Measurements from ENCODE around the gene MMGT1.
A peak's percentile ranks its signal among the peaks of the same experiment; 100 is the strongest.

Gene MMGT1

GRCh38 chrX:135973548-135974278 lies at the start of gene MMGT1:
TSS of gene MMGT1 (minus strand) at chrX:135973988. CDS start at chrX:135973675, 313 bp downstream.
- DNase-seq (ENCODE audit: low read depth in 2 of 2) = peak; percentile 69 to 70

- no peak for DNase-seq (ENCODE audit: low read depth in 2 of 2)
These were observed 48.1 kb upstream of the MMGT1 start for GRCh38 chrX:136021903-136022302.

DNA sequence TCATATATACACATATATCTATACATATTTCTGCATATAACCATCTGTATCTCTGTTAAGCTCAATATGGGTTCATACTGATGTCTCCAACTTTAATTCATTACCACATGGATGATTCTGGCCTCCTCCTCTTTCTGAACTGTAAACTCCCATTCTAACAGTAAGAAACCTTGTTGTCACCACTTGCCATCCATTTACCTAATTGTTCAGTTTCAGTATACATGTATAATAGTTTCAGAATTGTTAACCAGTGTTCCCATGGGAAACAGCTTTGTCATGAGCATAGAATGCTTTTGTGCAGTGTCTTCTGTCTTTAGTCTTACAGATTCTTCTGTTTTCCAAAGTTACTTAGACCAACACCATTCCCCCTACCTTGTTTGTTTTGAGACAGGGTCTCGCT lies 47.4 kb upstream of the MMGT1 start:
- DNase-seq (ENCODE audit: low read depth in 2 of 2) = no peak

- no peak for DNase-seq (ENCODE audit: low read depth in 2 of 2)
These were observed 45.4 kb upstream of the MMGT1 start for GRCh38 chrX:136019226-136019625.

GRCh38 chrX:136016881-136017280 lies 43.1 kb upstream of the MMGT1 start:
- DNase-seq (ENCODE audit: low read depth in 2 of 2) = no peak

- no peak for DNase-seq (ENCODE audit: low read depth in 2 of 2)
These were observed 41.2 kb upstream of the MMGT1 start for GRCh38 chrX:136015016-136015415.

DNA sequence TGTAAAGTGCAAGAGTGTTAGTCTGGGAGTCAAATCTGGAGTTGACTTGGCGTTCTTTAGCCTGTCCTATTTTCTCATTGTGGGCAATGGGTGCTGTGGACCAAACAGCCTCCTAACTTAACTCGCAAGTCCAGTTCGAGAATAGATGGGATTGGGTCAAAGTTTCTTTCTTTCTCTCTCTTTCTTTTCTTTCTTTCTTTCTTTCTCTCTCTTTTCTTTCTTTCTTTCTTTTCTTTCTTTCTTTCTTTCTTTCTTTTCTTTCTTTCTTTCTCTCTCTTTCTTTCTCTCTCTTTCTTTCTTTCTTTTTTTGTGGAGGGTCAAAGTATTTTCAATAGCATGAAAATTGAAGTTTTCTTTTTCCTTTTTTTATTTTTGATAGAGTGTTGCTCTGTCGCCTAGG lies 14.5 kb upstream of the MMGT1 start:
- DNase-seq (ENCODE audit: low read depth in 2 of 2) = no peak

DNA sequence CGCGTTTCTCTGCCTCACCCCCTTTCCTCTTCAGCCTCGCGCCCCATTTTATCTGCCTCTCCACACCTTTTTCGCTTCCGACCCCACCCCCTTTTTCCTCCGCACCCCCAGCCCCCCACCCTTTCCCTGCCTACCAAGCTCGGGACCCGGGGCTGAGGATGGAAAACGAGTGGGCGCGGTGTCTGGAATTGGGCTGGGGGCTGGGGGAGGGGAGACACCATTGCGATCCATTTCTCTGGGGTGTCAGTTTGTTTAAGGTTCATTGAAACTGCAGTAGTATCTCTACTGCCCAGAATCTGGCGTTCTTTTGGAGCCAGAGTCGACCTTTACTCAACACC lies 12.2 kb upstream of the MMGT1 start:
- no peak for DNase-seq (ENCODE audit: low read depth in 2 of 2)

DNA sequence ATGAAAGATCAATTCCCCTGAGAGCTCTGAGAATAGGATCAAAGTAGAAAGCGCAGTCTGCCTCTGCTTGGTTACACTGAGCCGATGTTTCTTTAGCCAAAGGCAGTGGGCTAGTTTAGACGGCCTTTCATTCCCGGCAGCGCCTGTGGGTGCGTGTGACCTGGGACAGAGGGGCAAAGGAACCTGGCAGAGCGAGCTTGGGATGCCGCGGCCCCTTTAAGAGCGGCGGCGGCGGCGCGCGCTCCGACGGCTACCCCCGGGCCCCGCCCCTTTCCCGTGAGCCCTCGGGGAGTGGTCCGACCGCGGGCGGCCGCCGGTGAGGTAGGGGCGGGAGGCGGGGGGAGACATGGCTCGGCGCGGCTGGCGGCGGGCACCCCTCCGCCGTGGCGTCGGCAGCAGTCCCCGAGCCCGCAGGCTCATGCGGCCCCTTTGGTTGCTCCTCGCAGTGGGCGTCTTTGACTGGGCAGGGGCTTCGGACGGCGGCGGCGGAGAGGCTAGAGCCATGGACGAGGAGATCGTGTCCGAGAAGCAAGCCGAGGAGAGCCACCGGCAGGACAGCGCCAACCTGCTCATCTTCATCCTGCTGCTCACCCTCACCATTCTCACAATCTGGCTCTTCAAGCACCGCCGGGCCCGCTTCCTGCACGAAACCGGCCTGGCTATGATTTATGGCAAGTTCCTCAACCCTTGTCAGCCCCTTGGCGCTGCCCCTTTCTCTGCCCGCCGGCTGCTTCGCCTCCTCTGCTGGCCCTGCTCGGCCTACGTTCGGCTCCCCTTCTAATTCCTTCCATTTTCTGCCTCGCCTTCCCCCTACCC lies 11.6 kb upstream of the MMGT1 start, which contains the start of gene SLC9A6:
SLC9A6 (plus strand) TSS at position 279 of the 816 bp plus-strand sequence; CDS start at position 503, 224 bp downstream.
- peak; percentile 56 to 61 for DNase-seq (ENCODE audit: low read depth in 2 of 2)

- no peak for DNase-seq (ENCODE audit: low read depth in 2 of 2)
These were observed 11.0 kb upstream of the MMGT1 start for GRCh38 chrX:135984791-135985156.

- no peak for DNase-seq (ENCODE audit: low read depth in 2 of 2)
These were observed 10.5 kb upstream of the MMGT1 start for GRCh38 chrX:135984256-135984655.

DNA sequence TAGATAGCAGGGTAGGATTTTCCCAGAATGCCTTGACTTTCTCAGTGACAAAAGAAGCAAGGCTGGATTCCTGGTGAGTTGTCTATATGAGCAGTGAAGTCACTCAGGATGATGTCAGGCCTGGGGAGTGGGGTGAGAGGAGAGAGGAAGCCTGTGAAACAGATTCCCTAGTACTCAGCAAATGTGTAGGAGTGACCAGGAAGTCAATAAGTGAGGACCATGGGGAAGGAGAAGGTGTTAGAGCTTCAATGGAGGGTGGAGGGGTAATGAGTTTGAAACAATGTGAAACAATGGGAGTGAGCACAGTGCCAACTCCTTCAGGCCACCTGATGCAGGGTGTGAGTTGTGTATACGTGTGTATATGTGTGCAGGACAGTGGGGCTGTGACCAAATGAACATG lies 9.1 kb upstream of the MMGT1 start:
- no peak for DNase-seq (ENCODE audit: low read depth in 2 of 2)

DNA sequence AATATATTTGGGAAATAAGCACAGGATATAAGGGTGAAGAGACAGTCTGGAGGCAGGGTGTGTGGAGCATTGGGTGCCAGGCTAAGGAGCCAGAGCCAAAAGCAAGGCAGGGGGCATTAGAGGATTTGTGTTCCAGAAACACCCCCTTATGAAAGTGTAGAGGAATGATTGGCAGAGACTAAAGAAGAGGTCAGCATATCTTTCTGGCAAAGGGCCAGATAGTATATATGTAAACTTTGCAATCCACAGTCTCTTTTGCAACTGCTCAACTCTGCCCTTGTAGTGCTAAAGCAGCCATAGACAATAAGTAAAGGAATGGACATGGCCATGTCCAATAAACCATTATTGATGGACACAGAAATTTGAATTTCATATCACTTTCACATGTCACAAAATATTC lies 7.9 kb upstream of the MMGT1 start:
- DNase-seq (ENCODE audit: low read depth in 2 of 2) = no peak

DNA sequence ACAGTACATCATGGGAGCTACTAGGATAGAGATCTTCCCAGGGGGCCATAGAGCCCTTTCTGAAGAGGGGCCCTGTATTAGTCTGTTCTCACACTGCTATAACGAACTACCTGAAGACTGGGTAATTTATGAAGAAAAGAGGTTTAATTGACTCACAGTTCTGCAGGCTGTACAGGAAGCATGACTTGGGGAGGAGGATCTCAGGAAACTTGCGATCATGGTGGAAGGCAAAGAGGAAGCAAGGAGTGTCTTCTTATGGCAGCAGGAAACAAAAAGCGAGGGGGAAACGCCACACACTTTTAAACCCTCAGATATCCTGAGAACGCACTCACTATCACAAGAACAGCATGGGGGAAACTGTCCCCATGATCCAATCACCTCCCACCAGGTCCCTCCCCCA lies 7.2 kb upstream of the MMGT1 start:
- DNase-seq (ENCODE audit: low read depth in 2 of 2) = no peak

DNA sequence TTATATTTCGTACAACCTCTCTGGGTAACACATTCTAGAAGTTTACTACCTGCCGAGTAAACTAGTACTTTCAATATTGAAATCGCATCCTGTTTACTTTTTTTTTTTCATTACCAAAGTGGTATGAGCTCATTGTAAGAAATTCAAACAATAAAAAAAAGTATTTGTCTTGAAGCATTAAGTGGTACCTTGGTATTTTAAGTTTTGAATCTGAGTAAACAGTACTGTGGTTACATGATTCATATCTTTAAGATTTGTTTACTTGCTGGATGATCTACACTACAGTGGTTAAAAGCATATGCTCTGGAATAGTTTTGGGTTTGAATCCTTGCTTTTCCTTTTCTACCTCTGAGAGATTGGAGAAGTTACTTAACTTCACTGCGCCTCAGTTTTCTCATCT lies 3.8 kb upstream of the MMGT1 start:
- no peak for DNase-seq (ENCODE audit: low read depth in 2 of 2)

GRCh38 chrX:135975421-135975820 lies 1.6 kb upstream of the MMGT1 start:
- no peak for DNase-seq (ENCODE audit: low read depth in 2 of 2)

DNA sequence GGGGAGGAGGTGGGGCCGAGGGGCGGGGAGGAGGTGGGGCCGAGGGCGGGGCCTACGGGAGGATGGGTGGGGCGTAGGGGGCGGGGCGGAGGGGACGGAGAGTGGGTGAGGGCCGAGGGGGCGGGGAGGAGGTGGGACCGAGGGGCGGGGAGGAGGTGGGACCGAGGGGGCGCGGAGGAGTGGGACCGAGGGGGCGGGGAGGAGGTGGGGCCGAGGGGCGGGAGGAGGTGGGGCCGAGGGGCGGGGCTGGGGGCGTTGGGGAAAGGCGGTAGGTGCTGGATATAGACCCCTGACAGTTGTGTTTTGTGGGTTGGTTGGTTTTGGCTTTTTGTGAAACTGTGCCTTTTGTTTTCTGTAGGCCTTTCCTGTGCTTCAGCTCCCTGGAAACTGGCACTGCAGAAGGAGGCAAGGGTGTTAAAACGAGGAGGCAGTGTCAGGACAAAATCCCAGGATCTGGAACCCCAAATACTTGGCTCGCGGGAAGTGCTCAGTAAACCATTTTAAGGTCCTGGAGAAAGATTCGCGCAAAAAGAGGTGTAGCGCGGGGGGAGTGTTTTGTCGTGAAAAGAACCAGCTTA lies 580 bp upstream of the MMGT1 start:
- peak; percentile 43 to 45 for DNase-seq (ENCODE audit: low read depth in 2 of 2)

GRCh38 chrX:135973025-135973547 lies 702 bp downstream of the MMGT1 start:
- DNase-seq (ENCODE audit: low read depth in 2 of 2) = no peak

DNA sequence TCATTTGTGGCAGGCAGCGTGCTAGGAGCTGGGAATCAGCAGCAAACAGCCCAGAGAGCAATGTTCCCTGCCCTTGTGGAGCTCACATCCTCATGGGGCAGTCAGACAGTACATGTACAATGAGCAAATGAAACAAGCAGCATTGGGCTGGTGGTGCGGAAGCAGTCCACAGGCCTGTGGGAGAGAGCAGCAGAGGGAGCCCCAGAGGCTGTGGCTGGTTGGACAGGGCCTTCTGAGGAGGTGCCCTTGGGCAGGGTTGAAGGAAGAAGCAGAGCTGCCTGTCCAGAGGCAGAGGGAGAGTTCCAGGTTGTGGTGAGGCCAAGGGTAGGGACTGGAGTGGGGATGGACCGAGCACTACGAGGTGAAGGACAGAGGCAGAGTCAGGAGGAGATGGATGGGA lies 22.5 kb downstream of the MMGT1 start:
- DNase-seq (ENCODE audit: low read depth in 2 of 2) = no peak

- no peak for DNase-seq (ENCODE audit: low read depth in 2 of 2)
These were observed 29.3 kb downstream of the MMGT1 start for GRCh38 chrX:135944486-135944885.

DNA sequence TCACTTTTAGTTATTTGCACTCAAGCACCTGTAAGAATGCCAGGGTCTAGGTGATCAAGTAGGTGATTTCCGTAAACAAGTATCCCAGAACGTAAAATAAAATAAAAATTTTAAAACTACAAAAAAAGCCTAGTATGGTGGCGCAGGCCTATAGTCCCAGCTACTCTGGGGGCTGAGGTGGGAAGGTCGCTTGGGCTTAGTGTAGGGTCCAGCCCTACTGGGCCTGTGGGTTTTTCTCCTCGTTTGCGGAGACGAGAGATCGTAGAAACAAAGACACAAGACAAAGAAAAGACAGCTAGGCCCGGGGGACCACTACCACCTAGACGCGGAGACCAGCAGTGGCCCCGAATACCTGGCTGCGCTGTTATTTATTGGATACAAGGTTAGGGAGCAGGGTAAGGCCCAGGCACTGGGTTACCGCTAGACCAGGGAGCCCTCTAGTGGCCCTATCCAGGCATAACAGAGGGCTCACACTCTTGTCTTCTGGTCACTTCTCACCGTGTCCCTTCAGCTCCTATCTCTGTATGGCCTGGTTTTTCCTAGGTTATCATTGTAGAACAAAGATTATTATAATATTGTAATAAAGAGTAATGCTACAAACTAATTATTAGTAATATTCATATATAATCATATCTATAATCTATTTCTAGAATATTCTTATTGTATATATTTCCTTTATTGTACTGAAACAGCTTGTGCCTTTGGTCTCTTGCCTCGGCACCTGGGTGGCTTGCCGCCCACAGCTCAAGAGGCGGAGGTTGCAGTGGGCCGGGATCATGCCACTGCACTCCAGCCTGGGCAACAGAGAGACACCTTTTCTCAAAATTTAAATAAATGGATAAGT lies 41.9 kb downstream of the MMGT1 start:
- peak; percentile 8 to 35 for DNase-seq (ENCODE audit: low read depth in 2 of 2)

GRCh38 chrX:135927897-135928296 lies 45.9 kb downstream of the MMGT1 start:
- no peak for DNase-seq (ENCODE audit: low read depth in 2 of 2)
